ENCODE data around the gene GALNT14. TPM values are rescaled to one million over a fixed set of nuclear protein-coding genes. Genes with fewer than 3 reads are reported as not detected.

GALNT14 gene
- total RNA-seq, 1 donor from 2014 or later: 0.83 TPM

DNA sequence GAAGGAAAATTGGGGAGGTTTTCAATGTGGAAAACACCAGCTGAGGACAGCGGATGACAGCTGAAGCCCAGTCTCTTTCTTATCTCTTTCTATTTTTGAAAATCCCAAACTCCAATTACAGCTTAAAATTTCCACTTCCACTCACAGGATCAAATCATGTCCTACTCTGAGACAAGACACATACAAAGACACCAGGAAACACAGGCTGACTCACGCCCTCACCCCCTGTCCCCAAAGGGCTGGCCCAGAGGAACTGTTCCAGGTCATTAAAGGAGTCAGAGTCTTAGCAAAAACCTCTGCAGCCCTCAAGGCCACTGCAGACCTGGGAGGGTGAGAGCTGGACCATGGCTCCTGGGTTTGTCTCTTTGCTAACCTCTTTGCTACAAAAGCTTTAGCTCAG is 187.9 kb downstream of the GALNT14 start:
- ATAC-seq (no peak), DNase-seq (no peak)
- Histone ChIP-seq H3K27ac (no peak overlapping the region), H3K4me3 (no peak overlapping the region), H3K36me3 (no peaks in the 10 kb centered on the region), H3K27me3 (ENCODE audit: low read depth) (no peaks in the 10 kb centered on the region), H3K9me3 (no peaks in the 10 kb centered on the region), H3K4me1 (no peaks in the 10 kb centered on the region)
- TF ChIP-seq, protein P1, sequence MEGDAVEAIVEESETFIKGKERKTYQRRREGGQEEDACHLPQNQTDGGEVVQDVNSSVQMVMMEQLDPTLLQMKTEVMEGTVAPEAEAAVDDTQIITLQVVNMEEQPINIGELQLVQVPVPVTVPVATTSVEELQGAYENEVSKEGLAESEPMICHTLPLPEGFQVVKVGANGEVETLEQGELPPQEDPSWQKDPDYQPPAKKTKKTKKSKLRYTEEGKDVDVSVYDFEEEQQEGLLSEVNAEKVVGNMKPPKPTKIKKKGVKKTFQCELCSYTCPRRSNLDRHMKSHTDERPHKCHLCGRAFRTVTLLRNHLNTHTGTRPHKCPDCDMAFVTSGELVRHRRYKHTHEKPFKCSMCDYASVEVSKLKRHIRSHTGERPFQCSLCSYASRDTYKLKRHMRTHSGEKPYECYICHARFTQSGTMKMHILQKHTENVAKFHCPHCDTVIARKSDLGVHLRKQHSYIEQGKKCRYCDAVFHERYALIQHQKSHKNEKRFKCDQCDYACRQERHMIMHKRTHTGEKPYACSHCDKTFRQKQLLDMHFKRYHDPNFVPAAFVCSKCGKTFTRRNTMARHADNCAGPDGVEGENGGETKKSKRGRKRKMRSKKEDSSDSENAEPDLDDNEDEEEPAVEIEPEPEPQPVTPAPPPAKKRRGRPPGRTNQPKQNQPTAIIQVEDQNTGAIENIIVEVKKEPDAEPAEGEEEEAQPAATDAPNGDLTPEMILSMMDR (IDR thresholded peaks at IDR 0.05): no peak
- intact Hi-C loops (cut with DNase I): no loop called here

DNA sequence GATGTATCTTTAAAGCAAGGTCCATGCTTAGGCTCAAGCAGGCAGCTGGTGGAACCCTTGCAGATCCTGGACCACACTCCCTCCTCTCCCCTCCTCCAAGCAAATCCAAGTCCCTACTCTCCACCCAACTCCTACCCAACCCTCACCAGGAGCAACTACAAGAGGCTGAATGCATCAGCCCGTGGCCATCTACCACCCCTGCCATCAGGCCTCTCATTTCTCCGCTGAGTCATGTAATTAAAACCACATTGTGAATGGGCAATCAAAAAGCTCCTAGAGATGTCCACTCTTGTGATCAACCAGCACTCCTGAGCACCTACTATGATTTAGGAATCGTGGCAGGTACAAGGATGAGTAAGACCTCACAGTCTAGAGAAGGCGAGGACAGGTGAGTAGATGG is 188.8 kb downstream of the GALNT14 start:
- Histone ChIP-seq H3K27me3 (ENCODE audit: low read depth) (no peaks in the 10 kb centered on the region), H3K36me3 (no peaks in the 10 kb centered on the region), H3K4me1 (no peaks in the 10 kb centered on the region), H3K27ac (no peak overlapping the region), H3K9me3 (no peaks in the 10 kb centered on the region), H3K4me3 (no peak overlapping the region)
- intact Hi-C loops (cut with DNase I): no loop called here
- DNase-seq (no peak), ATAC-seq (no peak)
- TF ChIP-seq, protein P1 (IDR thresholded peaks at IDR 0.05): no peak

DNA sequence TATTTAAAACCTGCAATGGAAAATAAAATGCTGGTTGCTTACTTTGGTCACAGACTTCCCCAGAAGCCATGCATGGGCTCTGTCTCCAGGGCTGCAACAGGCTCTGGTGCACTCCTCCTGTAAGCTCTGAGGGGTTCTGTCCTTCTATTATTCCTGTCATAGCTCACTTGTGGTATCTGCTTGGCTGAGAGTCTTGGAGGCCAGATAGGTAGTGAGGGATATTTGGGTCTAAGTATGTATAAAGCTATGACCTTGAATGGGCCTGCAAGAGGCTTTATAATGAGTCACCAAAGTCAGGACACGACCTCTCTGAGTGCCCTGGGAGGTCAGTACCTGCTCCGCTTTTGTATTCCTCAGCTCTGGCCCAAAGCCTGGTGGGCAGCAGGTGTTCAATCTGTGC is 189.4 kb downstream of the GALNT14 start:
- no peak for ATAC-seq
- no peak overlapping the region for H3K4me3 ChIP-seq
- H3K36me3 ChIP-seq: no peaks in the 10 kb centered on the region
- TF ChIP-seq, protein P1 (IDR thresholded peaks at IDR 0.05): no peak
- intact Hi-C loops (cut with DNase I): no loop called here
- H3K27me3 ChIP-seq (ENCODE audit: low read depth): no peaks in the 10 kb centered on the region
- H3K4me1 ChIP-seq: no peaks in the 10 kb centered on the region
- H3K27ac ChIP-seq: no peak overlapping the region
- DNase-seq: no peak
- H3K9me3 ChIP-seq: no peaks in the 10 kb centered on the region

DNA sequence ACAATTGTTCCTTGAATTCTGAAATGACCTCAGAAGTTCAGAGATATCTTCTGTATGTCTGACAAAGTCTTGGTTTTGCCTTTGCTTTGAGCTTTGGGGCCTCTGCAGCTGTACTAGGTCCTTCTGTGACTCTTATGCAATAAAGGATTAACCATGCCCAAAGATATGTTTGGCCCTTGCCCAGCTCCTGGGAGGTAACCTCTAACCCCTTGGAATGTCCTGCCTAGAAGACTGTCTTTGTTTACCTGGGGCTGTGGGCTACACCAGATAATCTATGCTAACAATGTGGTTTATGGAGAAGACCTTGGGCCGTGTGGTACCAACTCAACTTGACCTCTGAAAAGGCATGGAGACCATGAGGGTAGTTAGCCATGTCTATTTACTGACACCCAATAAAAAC is 190.1 kb downstream of the GALNT14 start:
- no peak overlapping the region for H3K27ac ChIP-seq
- H3K4me1 ChIP-seq: no peaks in the 10 kb centered on the region
- no peaks in the 10 kb centered on the region for H3K9me3 ChIP-seq
- no peak for DNase-seq
- no peak for ATAC-seq
- no peaks in the 10 kb centered on the region for H3K27me3 ChIP-seq (ENCODE audit: low read depth)
- no peaks in the 10 kb centered on the region for H3K36me3 ChIP-seq
- no peak overlapping the region for H3K4me3 ChIP-seq
- TF ChIP-seq, protein P1 (IDR thresholded peaks at IDR 0.05): no peak
- intact Hi-C loops (cut with DNase I): no loop called here

DNA sequence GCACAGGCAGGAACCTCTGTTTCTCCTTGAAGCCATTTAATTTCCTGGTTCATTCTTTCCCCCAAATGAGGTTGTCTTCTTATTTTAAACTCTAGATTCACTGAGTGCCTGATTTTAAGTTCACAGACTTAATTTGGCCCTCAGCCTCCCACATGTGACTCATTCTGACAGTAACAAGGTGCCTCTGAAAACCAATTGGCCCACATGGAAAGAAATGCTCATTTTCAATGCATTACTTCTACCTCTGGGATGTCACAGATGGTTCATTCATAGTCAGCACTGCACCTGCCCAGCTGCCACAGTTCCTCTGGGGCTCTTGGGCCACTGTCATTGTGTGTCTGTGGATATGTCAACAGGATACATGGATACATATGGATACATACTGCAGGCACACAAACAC is 190.6 kb downstream of the GALNT14 start:
- no peaks in the 10 kb centered on the region for H3K27me3 ChIP-seq (ENCODE audit: low read depth)
- intact Hi-C loops (cut with DNase I): no loop called here
- ATAC-seq: no peak
- H3K27ac ChIP-seq: no peak overlapping the region
- H3K4me1 ChIP-seq: no peaks in the 10 kb centered on the region
- H3K36me3 ChIP-seq: no peaks in the 10 kb centered on the region
- no peak for DNase-seq
- no peaks in the 10 kb centered on the region for H3K9me3 ChIP-seq
- no peak overlapping the region for H3K4me3 ChIP-seq
- TF ChIP-seq, protein P1 (IDR thresholded peaks at IDR 0.05): no peak

DNA sequence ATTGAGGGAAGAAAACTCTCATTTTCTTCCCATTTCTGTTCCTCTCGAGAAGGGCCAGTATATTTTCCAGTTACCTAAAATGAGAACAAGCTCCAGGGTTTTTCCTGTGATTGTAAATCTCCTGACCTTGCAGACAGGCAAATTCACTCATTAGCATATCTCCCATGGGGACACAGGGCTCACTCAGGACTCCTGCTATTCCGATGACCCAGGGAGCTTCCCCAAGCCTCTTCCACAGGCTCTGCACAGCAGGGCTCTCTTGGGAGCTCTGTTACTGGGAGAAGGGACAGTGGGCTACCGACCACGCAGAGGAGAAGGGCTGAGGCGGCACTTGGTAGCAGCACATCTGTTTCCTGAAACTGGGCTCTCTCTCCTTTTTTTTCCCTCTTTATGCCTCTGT is 195.8 kb downstream of the GALNT14 start:
- no peak for ATAC-seq
- Histone ChIP-seq H3K27ac (no peak overlapping the region), H3K4me3 (no peak overlapping the region), H3K4me1 (no peaks in the 10 kb centered on the region), H3K9me3 (no peaks in the 10 kb centered on the region), H3K36me3 (no peaks in the 10 kb centered on the region), H3K27me3 (ENCODE audit: low read depth) (no peaks in the 10 kb centered on the region)
- intact Hi-C loops (cut with DNase I): no loop called here
- no peak for DNase-seq
- TF ChIP-seq, protein P1 (IDR thresholded peaks at IDR 0.05): no peak
